Lower lobe of right lung (tissue), 2 donors: ENCODE data around the gene PLAC1. TPM values are rescaled to one million over a fixed set of nuclear protein-coding genes. Genes with fewer than 3 reads are reported as not detected.

Experiments
- ATAC-seq, 2 donors: fragments of 200-7000 bp; cut with Tn5 transposase; one replicate each; pipeline ENCODE4 v1.9.1; 2020 to 2022; ENCODE audit warnings: mild to moderate bottlenecking in 2 of 2, moderate library complexity in 2 of 2
- DNase-seq: peaks from one replicate; pipeline ENCODE4 v3.0.0-alpha.2; 2020
- H3K27ac ChIP-seq: fragments of 200-600 bp; one replicate; pipeline ENCODE4 v1.8.0; 2022
- H3K27me3 ChIP-seq: fragments of 200-600 bp; one replicate; pipeline ENCODE4 v1.8.0; 2022; ENCODE audit warnings: low read depth
- H3K36me3 ChIP-seq: fragments of 200-600 bp; one replicate; pipeline ENCODE4 v1.8.0; 2022; ENCODE audit warnings: mild to moderate bottlenecking
- H3K4me1 ChIP-seq: fragments of 200-600 bp; one replicate; pipeline ENCODE4 v1.8.0; 2022
- H3K4me3 ChIP-seq: fragments of 200-600 bp; one replicate; pipeline ENCODE4 v1.8.0; 2022; ENCODE audit warnings: mild to moderate bottlenecking
- H3K9me3 ChIP-seq: fragments of 200-600 bp; one replicate; pipeline ENCODE4 v1.8.0; 2022
- CTCF ChIP-seq: fragments of 200-600 bp; IDR thresholded peaks from one replicate; pipeline ENCODE4 v1.8.0; 2022; ENCODE audit warnings: antibody characterized with exemption, mild to moderate bottlenecking
- intact Hi-C: fragments of 100-400 bp; cut with DNase I; formaldehyde crosslinking; loops from one replicate; pipeline ENCODE4 v1.11.0; 2022
- total RNA-seq: library from RNA; stranded (reverse); fragmentation: NEBNext Ultra II Directional; extraction: Animal tissue kit (Norgen Biotek cat#: 25700); gene quantifications from one replicate; pipeline ENCODE4 v1.2.1, GENCODE V29; 2021
- donor health status: DM: no; HTN: yes; CAD: no; lungs with severe emphysema.

PLAC1 gene
- total RNA-seq, 1 donor from 2014 or later, result not detected

DNA sequence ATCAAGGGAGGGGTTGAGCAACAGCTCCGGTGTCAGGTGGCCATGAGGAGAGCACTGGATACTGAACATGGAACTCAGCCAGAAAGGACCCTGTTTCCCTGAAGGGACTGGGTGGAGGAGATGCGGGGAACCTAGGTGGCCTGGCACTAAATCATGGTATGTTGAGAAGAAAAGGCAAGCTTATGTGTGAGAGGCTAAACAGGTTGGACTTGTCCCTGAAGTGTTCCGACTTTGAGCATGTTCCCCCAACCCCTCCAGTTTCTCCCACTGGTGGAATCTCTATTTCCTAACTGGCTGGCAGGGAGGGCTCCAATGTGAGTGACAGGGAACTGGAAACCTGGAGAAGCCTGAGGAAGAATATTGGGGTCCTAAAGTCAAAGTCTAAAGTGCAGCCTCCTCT lies 69.5 kb downstream of the PLAC1 start:
- DNase-seq, result no peak
- no peaks in the 10 kb centered on the region for H3K36me3 ChIP-seq
- ATAC-seq, result no peak
- H3K27ac ChIP-seq, result no peak overlapping the region
- H3K27me3 ChIP-seq, result no peaks in the 10 kb centered on the region
- intact Hi-C loops, result no loop called here
- H3K9me3 ChIP-seq, result no peaks in the 10 kb centered on the region
- H3K4me1 ChIP-seq, result no peaks in the 10 kb centered on the region
- H3K4me3 ChIP-seq, result no peak overlapping the region
- TF ChIP-seq CTCF, result no peak

DNA sequence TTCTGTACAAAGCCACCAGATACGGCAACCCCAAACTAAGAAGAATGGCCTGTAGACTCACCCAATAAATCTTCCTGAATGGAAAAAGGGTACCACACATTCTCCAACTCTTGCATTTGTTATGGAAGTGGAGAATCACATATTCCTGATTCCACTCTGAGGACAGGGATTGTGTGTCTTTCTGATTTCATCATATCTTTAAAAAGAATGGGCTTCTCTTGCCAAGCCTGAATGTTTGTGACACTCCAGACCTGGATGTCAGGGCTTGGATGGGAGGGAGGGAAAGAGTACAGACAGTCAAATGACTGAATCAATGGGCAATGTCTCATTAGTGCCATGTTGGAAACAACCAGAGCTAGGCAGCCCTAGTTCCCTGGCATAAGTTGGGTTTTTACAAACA lies 77.4 kb downstream of the PLAC1 start:
- Histone ChIP-seq H3K4me3 (no peak overlapping the region), H3K27me3 (no peaks in the 10 kb centered on the region), H3K36me3 (no peaks in the 10 kb centered on the region), H3K4me1 (no peaks in the 10 kb centered on the region), H3K27ac (no peak overlapping the region), H3K9me3 (no peaks in the 10 kb centered on the region)
- ATAC-seq (no peak), DNase-seq (no peak)
- intact Hi-C loops, result no loop called here
- TF ChIP-seq CTCF, result no peak

GRCh38 chrX:134573683-134574035 lies 84.6 kb downstream of the PLAC1 start:
- ATAC-seq (no peak), DNase-seq (no peak)
- H3K9me3 ChIP-seq, result no peaks in the 10 kb centered on the region
- no peaks in the 10 kb centered on the region for H3K27me3 ChIP-seq
- no peak overlapping the region for H3K4me3 ChIP-seq
- no peaks in the 10 kb centered on the region for H3K36me3 ChIP-seq
- no peak overlapping the region for H3K27ac ChIP-seq
- intact Hi-C loops, result no loop called here
- no peaks in the 10 kb centered on the region for H3K4me1 ChIP-seq
- no peak for TF ChIP-seq CTCF

GRCh38 chrX:134572816-134573682 lies 85.2 kb downstream of the PLAC1 start:
- intact Hi-C loops, result no loop called here
- Histone ChIP-seq H3K4me3 (no peak overlapping the region), H3K27ac (no peak overlapping the region), H3K9me3 (no peaks in the 10 kb centered on the region), H3K36me3 (no peaks in the 10 kb centered on the region), H3K4me1 (no peaks in the 10 kb centered on the region), H3K27me3 (no peaks in the 10 kb centered on the region)
- DNase-seq (no peak), ATAC-seq (no peak)
- no peak for TF ChIP-seq CTCF

DNA sequence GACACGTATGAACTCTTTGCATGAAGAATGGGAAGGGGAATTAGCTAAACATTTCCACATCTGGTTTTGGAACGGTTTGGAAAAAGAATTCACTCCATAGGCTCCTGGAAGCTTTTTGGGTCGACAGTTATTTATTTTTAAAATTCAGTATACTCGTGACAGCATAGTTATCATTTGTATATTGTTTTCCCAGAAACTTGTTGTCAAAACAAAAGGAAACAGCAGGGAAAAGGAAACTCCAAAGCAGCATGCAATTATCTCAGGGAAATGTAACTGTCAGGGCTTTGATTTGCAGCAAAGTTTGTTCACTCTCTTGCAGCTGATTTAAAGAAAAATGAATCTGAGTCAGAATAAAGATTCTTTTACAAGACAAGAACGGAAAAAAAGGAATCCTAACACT lies 86.5 kb downstream of the PLAC1 start:
- Histone ChIP-seq H3K36me3 (no peaks in the 10 kb centered on the region), H3K4me3 (no peak overlapping the region), H3K4me1 (no peaks in the 10 kb centered on the region), H3K27me3 (no peaks in the 10 kb centered on the region), H3K9me3 (no peaks in the 10 kb centered on the region), H3K27ac (no peak overlapping the region)
- no peak for DNase-seq
- no peak for ATAC-seq
- intact Hi-C loops, result no loop called here
- no peak for TF ChIP-seq CTCF
